AG08395 (cell line): ENCODE results near the gene SPTLC1.
"Not testable (repeated sequence)": the region's sequence is repeated elsewhere in the genome, so short reads cannot be mapped to it uniquely, and the experiment has no call there.

Source experiments
- DNase-seq: peaks from one replicate; pipeline ENCODE4 v3.0.0; 2012; ENCODE audit warnings: mixed read lengths, low spot score

SPTLC1 gene

DNA sequence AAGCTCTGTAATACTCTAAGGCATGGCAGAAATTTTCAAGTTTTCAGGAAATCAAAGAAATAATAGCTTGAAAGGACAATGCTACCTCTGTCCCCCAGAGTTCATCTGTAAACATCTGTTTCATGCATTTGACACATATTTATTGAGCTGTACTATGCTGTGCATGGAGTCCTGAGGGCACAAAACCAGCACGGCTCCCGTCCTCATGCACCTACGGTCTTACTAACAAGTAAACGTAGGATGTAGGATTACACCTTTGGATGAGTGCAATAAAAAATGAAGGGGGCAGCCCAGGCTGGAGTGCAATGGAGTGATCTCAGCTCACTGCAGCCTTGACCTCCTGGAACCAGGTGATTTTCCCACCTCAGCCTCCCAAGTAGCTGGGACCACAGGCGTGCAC, 81.9 kb downstream of the SPTLC1 start:
- no peak for DNase-seq

DNA sequence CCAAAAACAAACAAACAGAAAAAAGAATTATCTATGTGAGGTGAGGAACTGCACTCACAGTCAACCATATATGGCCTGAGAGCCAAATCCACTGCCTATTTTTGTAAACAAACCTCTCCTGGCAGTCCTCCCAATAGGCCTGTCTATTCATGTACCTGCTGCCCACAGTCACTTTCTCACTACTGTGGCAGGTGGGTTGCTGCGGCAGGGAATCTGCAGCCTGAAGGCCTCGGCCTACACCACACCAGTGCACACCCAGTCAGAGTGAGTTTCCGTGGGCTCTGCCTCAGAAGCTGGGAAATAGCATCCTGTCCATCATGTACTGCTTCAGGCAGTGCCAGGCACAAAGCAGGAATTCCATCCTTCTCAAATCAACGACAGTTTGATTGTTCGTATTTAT, 82.3 kb downstream of the SPTLC1 start:
- DNase-seq, result no peak

DNA sequence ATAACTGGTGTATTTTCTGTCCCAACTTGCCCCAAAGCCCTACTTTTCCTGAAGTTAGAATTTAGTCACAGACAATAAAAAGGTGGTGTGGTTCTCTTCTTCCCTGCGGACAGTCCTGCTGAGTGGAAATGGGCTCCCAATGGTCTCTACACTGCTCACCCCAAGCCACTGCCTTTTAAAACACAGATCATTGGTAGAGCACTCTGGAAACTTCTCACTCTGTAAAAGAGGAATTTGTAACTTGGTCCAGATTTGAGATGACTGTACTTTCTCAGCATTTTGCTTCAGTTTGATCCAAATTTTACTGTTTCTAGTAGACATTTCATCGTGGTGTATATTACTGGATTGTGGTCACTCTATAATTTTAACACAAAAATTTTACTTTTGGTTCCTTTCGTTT, 84.8 kb downstream of the SPTLC1 start:
- no peak for DNase-seq

GRCh38 chr9:92029553-92029952, 85.7 kb downstream of the SPTLC1 start:
- DNase-seq, result no peak

DNA sequence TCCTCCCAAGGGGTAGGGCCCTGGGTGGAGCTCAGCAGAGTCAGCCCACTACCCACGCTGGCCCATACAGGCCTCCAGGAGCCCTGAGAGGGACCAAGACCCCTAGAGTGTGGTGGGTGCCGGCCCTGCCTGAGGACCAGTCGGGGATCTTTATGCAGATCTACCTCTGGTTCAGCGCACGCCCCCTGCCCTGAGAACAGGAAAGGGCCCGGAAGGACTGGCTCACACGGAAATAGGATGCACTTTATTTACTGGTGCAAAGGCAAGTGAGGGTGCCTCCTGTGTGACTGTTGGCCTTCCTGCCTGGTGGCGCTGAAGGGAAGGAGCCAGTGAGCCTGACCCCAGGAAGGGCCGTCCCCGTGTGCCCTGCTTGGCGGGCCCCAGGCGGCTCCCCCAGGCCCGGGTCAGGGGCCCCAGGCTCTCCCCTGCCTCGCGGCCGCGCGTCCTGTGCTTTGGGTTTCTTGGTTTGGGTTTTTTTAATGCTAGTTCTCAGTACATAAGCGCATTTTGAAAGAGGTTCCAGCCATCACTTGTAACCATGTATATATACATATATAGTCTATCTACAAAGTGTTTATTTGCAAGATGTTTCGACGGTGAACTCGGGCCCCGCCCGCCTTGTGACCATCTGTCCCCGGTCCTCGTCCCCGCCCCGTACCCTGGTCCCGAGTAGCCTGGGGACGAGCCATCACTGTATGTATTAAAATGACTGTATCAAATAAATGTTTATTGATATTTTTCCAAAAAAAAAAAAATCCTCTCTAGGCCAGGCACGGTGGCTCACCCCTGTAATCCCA, 88.8 kb downstream of the SPTLC1 start:
- DNase-seq, result no peak

DNA sequence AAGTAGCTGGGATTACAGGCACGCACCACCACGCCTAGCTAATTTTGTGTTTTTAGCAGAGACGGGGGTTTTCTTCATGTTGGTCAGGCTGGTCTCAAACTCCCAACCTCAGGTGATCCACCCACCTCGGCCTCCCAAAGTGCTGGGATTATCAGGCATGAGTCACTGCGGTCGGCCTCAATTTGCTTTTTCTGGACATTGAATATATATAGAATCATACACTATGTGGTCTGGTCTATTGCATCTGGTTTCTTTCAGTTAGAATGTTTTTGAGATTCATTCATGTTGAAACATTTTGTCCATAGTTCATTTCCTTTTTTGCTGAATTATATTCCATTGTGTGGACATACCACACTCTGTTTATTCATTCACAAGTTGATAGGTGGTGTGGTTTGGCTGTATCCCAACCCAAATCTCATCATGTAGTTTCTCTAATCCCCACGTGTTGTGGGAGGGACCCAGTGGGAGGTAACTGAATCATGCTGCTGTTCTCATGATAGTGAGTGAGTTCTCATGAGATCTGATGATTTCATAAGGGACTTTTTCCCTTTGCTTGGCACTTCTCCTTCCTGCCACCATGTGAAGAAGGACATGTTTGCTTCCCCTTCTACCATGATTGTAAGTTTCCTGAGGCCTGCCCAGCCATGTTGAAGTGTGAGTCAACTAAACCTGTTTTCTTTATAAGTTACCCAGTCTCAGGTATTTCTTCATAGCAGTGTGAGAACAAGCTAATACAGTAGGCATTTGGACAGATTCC, 93.2 kb downstream of the SPTLC1 start:
- DNase-seq, result peak; percentile 13

DNA sequence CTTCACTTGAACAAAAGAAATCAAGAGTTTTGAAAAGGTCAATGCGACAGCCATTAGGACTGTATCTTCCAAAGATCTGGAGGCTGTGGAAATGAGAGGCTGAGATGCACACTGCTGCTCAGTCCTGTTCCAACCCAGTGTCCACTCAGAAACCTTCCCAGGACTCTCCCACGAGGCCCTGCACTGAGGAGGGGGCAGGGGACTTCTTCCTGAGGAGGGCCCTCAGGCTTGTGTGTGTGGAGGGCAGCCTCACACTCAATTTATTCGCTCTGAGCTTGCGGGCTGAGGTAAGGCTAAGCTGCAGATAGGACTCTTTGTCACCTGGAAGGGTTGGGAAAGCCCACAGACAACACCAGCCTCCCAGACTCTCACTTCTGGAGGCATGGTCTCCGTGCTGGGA, 95.6 kb downstream of the SPTLC1 start:
- DNase-seq, result no peak

GRCh38 chr9:92010705-92011536, 104.3 kb downstream of the SPTLC1 start:
- no peak for DNase-seq

DNA sequence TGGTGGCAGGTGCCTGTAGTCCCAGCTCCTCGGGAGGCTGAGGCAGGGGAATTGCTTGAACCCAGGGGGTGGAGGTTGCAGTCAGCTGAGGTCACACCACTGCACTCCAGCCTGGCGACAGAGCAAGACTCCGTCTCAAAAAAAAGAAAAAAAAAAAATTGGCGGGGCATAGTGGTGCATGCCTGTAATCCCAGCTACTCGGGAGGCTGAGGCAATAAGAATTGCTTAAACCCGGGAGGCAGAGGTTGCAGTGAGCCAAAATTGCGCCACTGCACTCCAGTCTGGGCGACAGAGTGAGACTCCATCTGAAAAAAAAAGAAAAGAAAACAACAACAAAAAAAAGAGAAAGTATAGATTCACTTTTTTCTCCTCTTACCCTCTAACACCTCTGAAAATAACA, 105.0 kb downstream of the SPTLC1 start:
- DNase-seq, result not testable (repeated sequence)

- no peak for DNase-seq
These were observed 107.2 kb downstream of the SPTLC1 start for GRCh38 chr9:92008041-92008440.

DNA sequence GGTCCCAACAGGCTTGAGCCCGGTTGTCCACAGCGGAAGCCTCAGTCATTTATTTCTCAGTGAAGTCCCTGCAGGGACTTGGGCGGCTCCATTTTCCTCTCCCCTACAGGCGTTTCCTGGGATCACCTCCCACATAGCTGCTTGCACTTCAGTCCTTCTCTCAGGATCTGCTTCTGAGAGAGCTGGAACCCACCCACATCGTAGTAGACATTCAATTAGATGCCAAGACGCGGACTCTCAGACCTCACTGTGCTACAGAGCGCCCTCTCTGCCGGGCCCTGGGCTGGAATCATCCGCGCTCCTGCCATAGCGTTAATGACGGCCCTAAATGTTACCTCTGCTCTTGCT, 111.2 kb downstream of the SPTLC1 start:
- no peak for DNase-seq

GRCh38 chr9:92003308-92004044, 111.7 kb downstream of the SPTLC1 start:
- DNase-seq, result no peak

GRCh38 chr9:92001948-92002347, 113.3 kb downstream of the SPTLC1 start:
- DNase-seq, result not testable (repeated sequence)

GRCh38 chr9:92001244-92001643, 114.0 kb downstream of the SPTLC1 start:
- DNase-seq, result peak; percentile 67

- DNase-seq, result no peak
These were observed 120.1 kb downstream of the SPTLC1 start for GRCh38 chr9:91995000-91995655.

DNA sequence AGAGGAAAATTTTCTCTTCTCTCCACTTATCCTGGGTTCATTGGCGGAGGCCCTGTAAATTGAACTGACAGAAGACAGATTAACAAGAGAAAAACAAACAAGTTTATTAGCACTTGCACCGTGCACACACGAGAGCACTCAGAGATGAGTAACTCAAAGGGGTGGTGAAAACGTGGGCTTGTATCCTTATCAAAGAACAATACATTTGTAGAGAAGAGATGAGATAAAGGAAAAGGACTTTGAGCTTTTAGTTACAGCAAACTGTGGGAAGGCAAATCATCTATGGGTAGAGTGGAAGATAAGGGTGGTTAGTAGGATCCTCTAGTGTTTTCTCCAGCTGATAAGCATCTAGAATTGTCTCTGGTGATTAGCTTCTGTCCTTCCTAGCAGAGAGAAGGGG, 120.8 kb downstream of the SPTLC1 start:
- DNase-seq, result no peak

GRCh38 chr9:91992461-91993041, 122.7 kb downstream of the SPTLC1 start:
- peak; percentile 91 for DNase-seq

GRCh38 chr9:91991721-91992341, 123.4 kb downstream of the SPTLC1 start:
- DNase-seq, result peak; percentile 40

DNA sequence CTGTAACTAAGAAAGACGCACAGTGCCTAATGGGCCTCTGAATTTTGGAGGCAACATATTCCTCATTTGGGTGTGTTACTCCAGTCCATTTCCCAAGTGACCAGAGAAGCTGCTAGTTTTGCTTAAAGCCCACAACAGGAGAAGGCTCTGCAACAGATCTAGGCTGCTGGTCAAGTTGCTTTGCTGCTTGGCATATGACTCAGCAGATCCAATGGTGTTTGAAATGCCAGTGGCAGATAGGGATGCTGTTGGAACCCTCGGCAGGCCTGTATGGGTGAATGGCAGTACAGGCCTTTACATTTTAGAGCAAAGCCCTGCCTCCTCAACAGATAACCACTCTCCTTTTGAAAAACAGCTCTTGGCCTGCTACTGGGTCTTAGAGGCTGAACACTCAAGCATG, 129.0 kb downstream of the SPTLC1 start:
- no peak for DNase-seq

DNA sequence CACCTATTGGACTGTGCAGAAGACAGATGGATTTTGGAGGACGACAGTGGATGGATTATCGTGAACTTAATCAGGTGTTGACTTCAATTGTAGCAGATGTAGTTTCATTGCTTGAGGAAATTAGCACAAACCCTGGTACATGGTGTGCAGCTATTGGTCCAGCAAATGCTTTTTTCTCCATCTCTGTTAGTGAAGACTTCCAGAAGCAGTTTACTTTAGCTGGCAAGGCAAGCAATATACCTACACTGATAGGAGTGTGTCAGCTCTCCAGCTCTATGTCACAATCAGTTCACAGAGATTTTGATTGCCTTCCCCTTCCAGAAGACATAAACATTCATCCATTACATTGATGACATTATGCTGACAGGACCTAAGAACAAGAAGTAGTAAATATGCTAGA, 129.5 kb downstream of the SPTLC1 start:
- no peak for DNase-seq
